ENCODE data around the gene ZNF197.

- TF ChIP-seq SP1 (IDR thresholded peaks at IDR 0.05) (no peak), ELF4 (IDR thresholded peaks at IDR 0.05) (no peak), FOXK2 (IDR thresholded peaks at IDR 0.05) (no peak), TARDBP (IDR thresholded peaks at IDR 0.05) (no peak)
These were observed 23.1 kb upstream of the ZNF197 start for GRCh38 chr3:44601749-44602148.
